Measurements from ENCODE around the gene RCAN2. TPM values are rescaled to one million over a fixed set of nuclear protein-coding genes. Genes with fewer than 3 reads are reported as not detected.

Gene RCAN2
- total RNA-seq, 2 experiments from 2014 or later: 2.8 to 3.1 TPM

- DNase-seq: no peak
- no peak overlapping the region for H3K4me3 Mint-ChIP-seq
- peaks cover 10% of the 10 kb centered on the region for H3K27me3 Mint-ChIP-seq
- H3K4me1 Mint-ChIP-seq: no peaks in the 10 kb centered on the region
- ChIA-PET POLR2A (no interaction called here), CTCF (no interaction called here)
- H3K27ac Mint-ChIP-seq: no peak overlapping the region
- no peaks in the 10 kb centered on the region for H3K9me3 Mint-ChIP-seq
- no peaks in the 10 kb centered on the region for H3K36me3 Mint-ChIP-seq (ENCODE audit: low read depth)
Observed at GRCh38 chr6:46251583-46252339, 239.5 kb downstream of the RCAN2 start.

DNA sequence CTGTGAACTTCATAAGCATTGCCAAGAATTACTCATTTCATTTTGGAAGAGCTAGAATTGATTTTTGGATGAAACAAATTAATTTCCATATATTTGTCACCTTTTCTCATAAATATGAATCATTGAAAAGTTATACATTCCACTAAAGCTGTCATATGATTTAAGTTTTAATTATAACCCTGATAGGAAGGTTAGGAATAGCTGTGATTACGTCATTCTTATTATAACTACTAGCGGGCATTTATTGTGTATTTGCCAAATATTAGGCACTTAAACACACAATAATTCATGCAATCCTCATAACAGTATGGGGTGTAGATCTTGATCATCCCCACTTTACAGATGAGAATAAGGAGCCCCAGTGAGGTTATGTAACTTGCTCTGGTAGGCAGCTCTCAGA is 243.1 kb downstream of the RCAN2 start:
- ChIA-PET POLR2A (no interaction called here), CTCF (no interaction called here)
- H3K36me3 Mint-ChIP-seq (ENCODE audit: low read depth): no peaks in the 10 kb centered on the region
- no peak for DNase-seq
- no peak overlapping the region for H3K4me3 Mint-ChIP-seq
- H3K27ac Mint-ChIP-seq: no peak overlapping the region
- H3K27me3 Mint-ChIP-seq: peaks cover 10% of the 10 kb centered on the region
- peaks cover 2% of the 10 kb centered on the region for H3K4me1 Mint-ChIP-seq
- H3K9me3 Mint-ChIP-seq: no peaks in the 10 kb centered on the region

DNA sequence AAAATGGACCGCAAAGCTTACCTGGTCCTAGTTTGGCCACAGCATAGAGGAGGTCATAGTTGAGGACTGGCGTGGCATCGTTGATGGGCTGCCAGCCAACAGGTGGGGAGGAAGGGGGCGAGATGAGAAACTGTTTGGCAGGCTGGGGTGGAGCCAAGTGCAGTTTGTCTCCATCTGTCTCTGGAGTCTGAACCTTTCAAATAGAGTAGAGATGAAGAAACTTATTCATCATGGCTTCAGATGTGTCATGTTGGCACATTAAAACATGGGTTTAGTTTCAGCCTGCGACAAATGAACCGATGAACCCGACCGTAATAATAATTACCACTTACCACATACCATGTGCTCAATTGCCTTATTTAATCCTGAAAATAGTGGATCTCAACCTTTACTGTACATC is 244.5 kb downstream of the RCAN2 start:
- peaks cover 10% of the 10 kb centered on the region for H3K27me3 Mint-ChIP-seq
- peaks cover 2% of the 10 kb centered on the region for H3K4me1 Mint-ChIP-seq
- POLR2A ChIA-PET: no interaction called here
- no peaks in the 10 kb centered on the region for H3K36me3 Mint-ChIP-seq (ENCODE audit: low read depth)
- no peak overlapping the region for H3K4me3 Mint-ChIP-seq
- no peak overlapping the region for H3K27ac Mint-ChIP-seq
- CTCF ChIA-PET: no interaction called here
- no peak for DNase-seq
- no peaks in the 10 kb centered on the region for H3K9me3 Mint-ChIP-seq

- peaks cover 10% of the 10 kb centered on the region for H3K27me3 Mint-ChIP-seq
- no peak overlapping the region for H3K4me3 Mint-ChIP-seq
- no peaks in the 10 kb centered on the region for H3K36me3 Mint-ChIP-seq (ENCODE audit: low read depth)
- CTCF ChIA-PET: no interaction called here
- no peak for DNase-seq
- H3K4me1 Mint-ChIP-seq: peaks cover 2% of the 10 kb centered on the region
- no peak overlapping the region for H3K27ac Mint-ChIP-seq
- H3K9me3 Mint-ChIP-seq: no peaks in the 10 kb centered on the region
- POLR2A ChIA-PET: no interaction called here
Observed at GRCh38 chr6:46246081-46246480, 245.2 kb downstream of the RCAN2 start.

- Mint-ChIP-seq H3K27ac (no peak overlapping the region), H3K36me3 (ENCODE audit: low read depth) (no peaks in the 10 kb centered on the region), H3K4me1 (peaks cover 2% of the 10 kb centered on the region), H3K9me3 (no peaks in the 10 kb centered on the region), H3K4me3 (no peak overlapping the region), H3K27me3 (peaks cover 8% of the 10 kb centered on the region)
- POLR2A ChIA-PET: no interaction called here
- CTCF ChIA-PET: interaction anchor here (0.9 kb wide), 1 partner anchor 22 kb away, joined by 3 read pairs; no protein-coding TSS in a partner anchor
- DNase-seq: no peak
Observed at GRCh38 chr6:46244670-46245069, 246.6 kb downstream of the RCAN2 start.

GRCh38 chr6:46243754-46244153 is 247.5 kb downstream of the RCAN2 start:
- ChIA-PET POLR2A (no interaction called here), CTCF (interaction anchor here (0.9 kb wide), 1 partner anchor 21 kb away, joined by 3 read pairs; no protein-coding TSS in a partner anchor)
- no peak overlapping the region for H3K27ac Mint-ChIP-seq
- H3K4me1 Mint-ChIP-seq: peaks cover 2% of the 10 kb centered on the region
- H3K9me3 Mint-ChIP-seq: no peaks in the 10 kb centered on the region
- DNase-seq: no peak
- no peaks in the 10 kb centered on the region for H3K36me3 Mint-ChIP-seq (ENCODE audit: low read depth)
- H3K4me3 Mint-ChIP-seq: no peak overlapping the region
- peaks cover 6% of the 10 kb centered on the region for H3K27me3 Mint-ChIP-seq

DNA sequence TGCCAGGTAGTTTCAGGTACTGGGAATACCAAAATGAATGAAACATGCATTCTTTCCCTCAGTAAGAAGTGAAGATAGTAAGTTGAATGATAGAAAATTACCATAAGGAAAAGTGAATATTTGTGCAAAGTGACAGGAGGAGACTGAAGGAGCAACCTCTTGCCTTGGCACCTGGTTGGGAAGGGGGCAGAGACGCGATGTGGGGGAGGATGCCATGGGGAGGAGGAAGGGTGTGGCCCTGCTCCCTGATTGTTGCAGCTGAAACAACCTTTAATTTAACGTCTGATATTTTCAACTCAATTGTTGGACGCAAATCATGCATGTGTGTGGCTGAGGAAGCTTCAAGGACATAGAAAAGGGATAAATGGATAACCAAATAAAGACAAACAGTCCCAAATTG is 248.3 kb downstream of the RCAN2 start:
- CTCF ChIA-PET: no interaction called here

DNA sequence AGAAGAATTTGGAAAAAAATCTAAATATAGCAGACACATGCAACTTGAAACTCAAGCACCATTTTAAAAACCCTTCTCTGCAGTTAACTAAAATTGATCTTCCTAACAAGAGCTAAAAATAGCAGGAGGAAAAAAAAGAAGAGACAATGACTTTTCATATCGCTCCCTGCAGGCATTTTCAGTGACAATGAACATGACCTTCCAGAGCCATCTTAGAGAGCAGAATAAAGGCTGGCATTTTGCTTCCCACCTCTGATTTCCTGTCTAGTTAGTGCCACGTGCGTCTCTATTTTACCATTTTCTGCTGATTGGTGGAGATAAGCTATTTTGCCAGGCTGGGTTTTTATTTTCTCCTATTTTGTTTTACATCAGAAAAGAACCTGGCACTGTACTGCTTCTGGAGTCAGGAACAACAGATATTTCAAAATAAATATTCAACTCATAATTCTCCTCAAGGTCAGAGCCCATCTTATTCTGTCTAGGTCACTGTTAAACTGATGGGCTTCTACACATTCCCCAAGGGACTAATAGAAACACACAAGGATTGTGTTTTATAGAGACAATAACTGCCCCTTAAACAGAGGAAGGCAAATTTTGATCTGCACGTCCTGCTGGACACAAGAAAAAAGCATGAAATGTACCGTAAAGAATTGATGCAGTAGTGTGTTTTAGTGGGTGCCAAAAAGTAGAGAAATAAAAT is 250.2 kb downstream of the RCAN2 start:
- H3K36me3 Mint-ChIP-seq (ENCODE audit: low read depth): no peaks in the 10 kb centered on the region
- H3K4me1 Mint-ChIP-seq: peaks cover 2% of the 10 kb centered on the region
- ChIA-PET POLR2A (no interaction called here), CTCF (no interaction called here)
- H3K27me3 Mint-ChIP-seq: peaks cover 2% of the 10 kb centered on the region
- no peak overlapping the region for H3K27ac Mint-ChIP-seq
- no peak overlapping the region for H3K4me3 Mint-ChIP-seq
- no peak for DNase-seq
- H3K9me3 Mint-ChIP-seq: no peaks in the 10 kb centered on the region

More for the DNA sequence above, 248.3 kb downstream of the RCAN2 start:
- no peak overlapping the region for H3K4me3 Mint-ChIP-seq
- H3K27ac Mint-ChIP-seq: no peak overlapping the region
- POLR2A ChIA-PET: no interaction called here
- no peaks in the 10 kb centered on the region for H3K9me3 Mint-ChIP-seq
- no peaks in the 10 kb centered on the region for H3K36me3 Mint-ChIP-seq (ENCODE audit: low read depth)
- H3K27me3 Mint-ChIP-seq: peaks cover 9% of the 10 kb centered on the region
- DNase-seq: no peak
- peaks cover 2% of the 10 kb centered on the region for H3K4me1 Mint-ChIP-seq

- Mint-ChIP-seq H3K4me3 (no peak overlapping the region), H3K4me1 (no peaks in the 10 kb centered on the region), H3K9me3 (no peaks in the 10 kb centered on the region), H3K36me3 (ENCODE audit: low read depth) (no peaks in the 10 kb centered on the region), H3K27ac (no peak overlapping the region), H3K27me3 (peaks cover 2% of the 10 kb centered on the region)
- POLR2A ChIA-PET: no interaction called here
- no peak for DNase-seq
- CTCF ChIA-PET: no interaction called here
Observed at GRCh38 chr6:46236752-46237151, 254.5 kb downstream of the RCAN2 start.

DNA sequence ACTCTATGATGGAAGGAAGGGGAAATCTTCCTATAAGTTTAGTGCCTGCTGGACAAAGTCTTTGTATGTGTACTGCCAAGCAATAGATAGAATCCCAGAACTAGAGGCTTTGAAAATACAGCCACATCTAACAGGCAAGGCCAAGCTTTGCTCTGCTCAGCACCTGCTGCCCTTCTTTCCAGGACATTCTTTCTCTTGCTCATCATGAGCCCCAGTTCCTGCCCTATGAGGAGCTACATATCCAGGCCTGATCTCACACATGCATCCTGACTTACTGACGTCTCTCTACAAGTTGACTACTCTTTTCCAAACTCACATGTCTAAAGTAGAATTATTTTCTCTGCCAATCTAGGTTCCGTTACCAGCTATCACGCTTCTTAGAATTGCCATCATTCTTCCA is 256.0 kb downstream of the RCAN2 start:
- no peak for DNase-seq
- Mint-ChIP-seq H3K4me3 (no peak overlapping the region), H3K9me3 (peaks cover 9% of the 10 kb centered on the region), H3K4me1 (peaks cover 2% of the 10 kb centered on the region), H3K27me3 (peaks cover 2% of the 10 kb centered on the region), H3K36me3 (ENCODE audit: low read depth) (no peaks in the 10 kb centered on the region), H3K27ac (no peak overlapping the region)
- CTCF ChIA-PET: interaction anchor here (0.7 kb wide), 1 partner anchor 145 kb away, joined by 3 read pairs; no protein-coding TSS in a partner anchor
- POLR2A ChIA-PET: no interaction called here

GRCh38 chr6:46234700-46235099 is 256.5 kb downstream of the RCAN2 start:
- CTCF ChIA-PET: no interaction called here
- POLR2A ChIA-PET: no interaction called here
- Mint-ChIP-seq H3K27me3 (peaks cover 2% of the 10 kb centered on the region), H3K4me3 (no peak overlapping the region), H3K4me1 (peaks cover 2% of the 10 kb centered on the region), H3K27ac (no peak overlapping the region), H3K36me3 (ENCODE audit: low read depth) (no peaks in the 10 kb centered on the region), H3K9me3 (peaks cover 9% of the 10 kb centered on the region)
- no peak for DNase-seq

- no peak overlapping the region for H3K27ac Mint-ChIP-seq
- peaks cover 9% of the 10 kb centered on the region for H3K9me3 Mint-ChIP-seq
- POLR2A ChIA-PET: no interaction called here
- no peak for DNase-seq
- H3K4me3 Mint-ChIP-seq: no peak overlapping the region
- peaks cover 2% of the 10 kb centered on the region for H3K4me1 Mint-ChIP-seq
- H3K27me3 Mint-ChIP-seq: peaks cover 7% of the 10 kb centered on the region
- CTCF ChIA-PET: no interaction called here
- no peaks in the 10 kb centered on the region for H3K36me3 Mint-ChIP-seq (ENCODE audit: low read depth)
Observed at GRCh38 chr6:46234156-46234556, 257.1 kb downstream of the RCAN2 start.

- CTCF ChIA-PET: no interaction called here
Observed at GRCh38 chr6:46233129-46233528, 258.1 kb downstream of the RCAN2 start.

DNA sequence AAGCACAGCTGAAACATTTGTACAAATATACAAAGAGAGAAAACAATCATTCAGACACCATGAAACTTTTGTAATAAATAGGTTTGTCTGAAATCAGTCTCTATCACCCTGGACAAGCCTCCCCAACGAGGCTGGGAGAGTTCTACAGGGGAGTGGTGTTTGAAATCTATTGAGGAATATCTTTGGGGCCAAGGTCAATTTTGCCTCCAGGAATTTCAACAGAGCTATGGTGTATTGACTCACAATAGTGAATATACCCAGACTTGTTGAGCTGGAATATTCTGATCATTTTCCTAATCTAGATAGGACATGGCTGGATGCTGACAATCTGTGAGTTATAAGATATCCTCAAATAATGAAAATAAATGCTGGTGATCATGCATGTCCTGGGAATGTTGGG is 269.0 kb downstream of the RCAN2 start:
- ChIA-PET POLR2A (no interaction called here), CTCF (interaction anchor here (0.9 to 2.9 kb wide), 5 partner anchors 22 to 189 kb away, joined by 3 to 19 read pairs (median 5); no protein-coding TSS in a partner anchor)
- H3K9me3 Mint-ChIP-seq: peaks cover 2% of the 10 kb centered on the region
- H3K4me1 Mint-ChIP-seq: peaks cover 5% of the 10 kb centered on the region
- H3K27ac Mint-ChIP-seq: no peak overlapping the region
- H3K4me3 Mint-ChIP-seq: no peak overlapping the region
- H3K27me3 Mint-ChIP-seq: peaks cover 16% of the 10 kb centered on the region
- H3K36me3 Mint-ChIP-seq (ENCODE audit: low read depth): no peaks in the 10 kb centered on the region
- DNase-seq: no peak

More at GRCh38 chr6:46233129-46233528, 258.1 kb downstream of the RCAN2 start:
- POLR2A ChIA-PET: no interaction called here
- peaks cover 2% of the 10 kb centered on the region for H3K4me1 Mint-ChIP-seq
- H3K36me3 Mint-ChIP-seq (ENCODE audit: low read depth): no peaks in the 10 kb centered on the region
- H3K27ac Mint-ChIP-seq: no peak overlapping the region
- DNase-seq: no peak
- no peak overlapping the region for H3K4me3 Mint-ChIP-seq
- H3K9me3 Mint-ChIP-seq: peaks cover 9% of the 10 kb centered on the region
- peaks cover 8% of the 10 kb centered on the region for H3K27me3 Mint-ChIP-seq
